ENCODE measurements around the gene INTS3. TPM values are rescaled to one million over a fixed set of nuclear protein-coding genes. Genes with fewer than 3 reads are reported as not detected.
A peak's percentile ranks its signal among the peaks of the same experiment; 100 is the strongest.

Gene INTS3
- total and polyA plus RNA-seq, 10 of the 15 experiments (the other 5 are each of a cell fraction or from before 2014, with no cell fraction given): 12.6 to 87.4 (median 30.8) TPM

- TF ChIP-seq ZNF687 (IDR thresholded peaks at IDR 0.05) (peak; percentile 64; the same call in 1 of the 2 replicates), SIX5 (IDR thresholded peaks at IDR 0.05; ENCODE audit: low read depth, low read length, severe bottlenecking) (no peak), ETV6 (conservative IDR thresholded peaks at IDR 0.05 in 1 of 2, IDR thresholded peaks at IDR 0.05 in 1 of 2; ENCODE audit: borderline replicate concordance in 1 of 2, low read depth in 1 of 2) (peak in 1 of 2 experiments; percentile 35; a peak in 1 of 4 replicates), DPF2 (IDR thresholded peaks at IDR 0.05) (0 out of 2 replicates have a peak, but pooled peaks have one; percentile 70), BHLHE40 (IDR thresholded peaks at IDR 0.05; ENCODE audit: borderline replicate concordance in 1 of 2, low read depth in 2 of 2, low read length in 1 of 2) (peak in 1 of 2 experiments; percentile 39; a peak in 1 of 4 replicates), SMAD5 (IDR thresholded peaks at IDR 0.05; ENCODE audit: low read depth) (peak; percentile 71; the same call in 1 of the 2 replicates), PML (IDR thresholded peaks at IDR 0.05; ENCODE audit: low read length) (peak; percentile 97; the same call in 1 of the 2 replicates), E2F8 (IDR thresholded peaks at IDR 0.05; ENCODE audit: low read depth, partially characterized antibody) (no peak), IRF5 (IDR thresholded peaks at IDR 0.05; ENCODE audit: borderline replicate concordance) (no peak), POLR2AphosphoS2 (IDR thresholded peaks at IDR 0.05; ENCODE audit: low read depth, low read length) (peak; percentile 89), IKZF1 (conservative IDR thresholded peaks at IDR 0.05) (peak; percentile 87), RELB (IDR thresholded peaks at IDR 0.05; ENCODE audit: low read depth) (peak; percentile 77), STAT1 (conservative IDR thresholded peaks at IDR 0.05) (peak; percentile 87; the same call in 1 of the 2 replicates), ASH2L (IDR thresholded peaks at IDR 0.05; ENCODE audit: borderline replicate concordance, low read depth) (no peak), CHD2 (IDR thresholded peaks at IDR 0.05; ENCODE audit: borderline replicate concordance, low read depth, low read length) (peak; percentile 20; the same call in 1 of the 2 replicates), EGR1 (IDR thresholded peaks at IDR 0.05; ENCODE audit: borderline replicate concordance in 1 of 2, low read depth in 2 of 2, low read length in 2 of 2) (peak in 1 of 2 experiments; percentile 65; a peak in 1 of 3 replicates), POU2F2 (IDR thresholded peaks at IDR 0.05; ENCODE audit: borderline replicate concordance, low read depth, low read length) (peak; percentile 67; the same call in 2 of the 3 replicates)
Measured at GRCh38 chr1:153783233-153784190, 55.7 kb downstream of the INTS3 start (continued).

All from GM12878 (cell line).